SIG-M5 treated with dmso at 0.1 percent for 504 hours (cell line): ENCODE data around the gene CCDC158.
"Not testable (repeated sequence)": the region's sequence is repeated elsewhere in the genome, so short reads cannot be mapped to it uniquely, and the experiment has no call there.

ENCODE experiments used
- DNase-seq: peaks from one replicate; lab custom pipeline; 2025; ENCODE audit not compliant: unreplicated experiment; lab: John Stamatoyannopoulos, UW

Gene CCDC158

GRCh38 chr4:76282941-76283689, 137.8 kb downstream of the CCDC158 start:
- no peak for DNase-seq

- not testable (repeated sequence) for DNase-seq
These were observed 139.3 kb downstream of the CCDC158 start for GRCh38 chr4:76281594-76281993.

GRCh38 chr4:76280488-76281441, 140.2 kb downstream of the CCDC158 start:
- DNase-seq, result no peak

GRCh38 chr4:76279462-76279861, 141.5 kb downstream of the CCDC158 start:
- DNase-seq, result no peak

GRCh38 chr4:76278583-76278982, 142.4 kb downstream of the CCDC158 start:
- peak; percentile 79 for DNase-seq

- no peak for DNase-seq
These were observed 143.3 kb downstream of the CCDC158 start for GRCh38 chr4:76277667-76278066.

- peak; percentile 6 for DNase-seq
These were observed 144.1 kb downstream of the CCDC158 start for GRCh38 chr4:76276813-76277212.

- DNase-seq, result peak; percentile 62
These were observed 145.3 kb downstream of the CCDC158 start for GRCh38 chr4:76275486-76276124.

GRCh38 chr4:76272999-76273398, 147.9 kb downstream of the CCDC158 start:
- no peak for DNase-seq

GRCh38 chr4:76272582-76272981, 148.4 kb downstream of the CCDC158 start:
- no peak for DNase-seq

GRCh38 chr4:76272073-76272472, 148.9 kb downstream of the CCDC158 start:
- DNase-seq, result no peak

- DNase-seq, result no peak
These were observed 149.7 kb downstream of the CCDC158 start for GRCh38 chr4:76271248-76271647.

GRCh38 chr4:76270244-76271175, 150.4 kb downstream of the CCDC158 start:
- no peak for DNase-seq

- no peak for DNase-seq
These were observed 153.1 kb downstream of the CCDC158 start for GRCh38 chr4:76267811-76268210.

- DNase-seq, result no peak
These were observed 154.3 kb downstream of the CCDC158 start for GRCh38 chr4:76266627-76267026.

GRCh38 chr4:76265631-76266218, 155.2 kb downstream of the CCDC158 start:
- DNase-seq, result no peak
